WTC11 (cell line): Measurements from ENCODE around the gene SEMA6C. TPM values are rescaled to one million over a fixed set of nuclear protein-coding genes. Genes with fewer than 3 reads are reported as not detected.

Experiments used
- ATAC-seq: fragments of 200-7000 bp; cut with Tn5 transposase; 2 replicates; pipeline ENCODE4 v1.10.0; 2021; ENCODE audit warnings: mild to moderate bottlenecking, moderate library complexity
- CTCF ChIA-PET: fragments of 300-600 bp; sonication (Branson Sonifier 250); formaldehyde crosslinking; loops from one replicate; lab custom pipeline; 2021; ENCODE audit warnings: antibody characterized with exemption; lab: Charles Lee
- POLR2A ChIA-PET: fragments of 350-600 bp; sonication (Branson Sonifier 250); formaldehyde crosslinking; loops from one replicate; lab custom pipeline; 2021; ENCODE audit warnings: antibody characterized with exemption; lab: Charles Lee
- DNase-seq: peaks from one replicate; pipeline ENCODE4 v3.0.0; 2021; ENCODE audit warnings: low spot score
- H3K27ac Mint-ChIP-seq: 2 replicates; pipeline ENCODE4 v1.8.0; 2021; ENCODE audit warnings: mixed read lengths
- H3K27me3 Mint-ChIP-seq: 2 replicates; pipeline ENCODE4 v1.8.0; 2021; ENCODE audit warnings: low read depth, mild to moderate bottlenecking, moderate library complexity, mixed read lengths
- H3K36me3 Mint-ChIP-seq: 2 replicates; pipeline ENCODE4 v1.8.0; 2021; ENCODE audit warnings: mixed read lengths
- H3K4me1 Mint-ChIP-seq: 2 replicates; pipeline ENCODE4 v1.8.0; 2022; ENCODE audit warnings: mixed read lengths
- H3K4me3 Mint-ChIP-seq: 2 replicates; pipeline ENCODE4 v1.8.0; 2021; ENCODE audit warnings: mild to moderate bottlenecking, moderate library complexity, mixed read lengths
- H3K9me3 Mint-ChIP-seq: 2 replicates; pipeline ENCODE4 v1.8.0; 2021; ENCODE audit warnings: mixed read lengths
- AFF4 ChIP-seq: sonication (generic); formaldehyde crosslinking; IDR thresholded peaks from 2 replicates; pipeline ENCODE4 v1.8.1; 2023; ENCODE audit warnings: mild to moderate bottlenecking, missing genetic modification reagents, borderline replicate concordance
- AR ChIP-seq: fragments of 250-450 bp; sonication (Bioruptor Pico); IDR thresholded peaks from 2 replicates; pipeline ENCODE4 v1.9.0; 2021; ENCODE audit warnings: mild to moderate bottlenecking
- ATF3 ChIP-seq: sonication (generic); formaldehyde crosslinking; conservative IDR thresholded peaks from 2 replicates; pipeline ENCODE4 v1.8.1; 2022; ENCODE audit warnings: mild to moderate bottlenecking, missing genetic modification reagents
- CBFB ChIP-seq: sonication (generic); formaldehyde crosslinking; IDR thresholded peaks from 2 replicates; pipeline ENCODE4 v1.8.1; 2022; ENCODE audit warnings: mild to moderate bottlenecking, low read depth, missing genetic modification reagents
- ESRRA ChIP-seq: sonication (generic); formaldehyde crosslinking; IDR thresholded peaks from 2 replicates; pipeline ENCODE4 v1.8.1; 2022; ENCODE audit warnings: mild to moderate bottlenecking, missing genetic modification reagents, borderline replicate concordance
- HMGXB4 ChIP-seq: sonication (generic); formaldehyde crosslinking; IDR thresholded peaks from 2 replicates; pipeline ENCODE4 v1.8.1; 2023; ENCODE audit warnings: mild to moderate bottlenecking, moderate library complexity, missing genetic modification reagents
- NR2C2 ChIP-seq: sonication (generic); formaldehyde crosslinking; IDR thresholded peaks from 2 replicates; pipeline ENCODE4 v1.8.0; 2022; ENCODE audit warnings: mild to moderate bottlenecking, missing genetic modification reagents
- SMAD3 ChIP-seq: sonication (generic); formaldehyde crosslinking; IDR thresholded peaks from 2 replicates; pipeline ENCODE4 v1.8.0; 2022; ENCODE audit warnings: missing genetic modification reagents, mild to moderate bottlenecking, borderline replicate concordance
- STAT6 ChIP-seq: sonication (generic); formaldehyde crosslinking; conservative IDR thresholded peaks from 2 replicates; pipeline ENCODE4 v1.8.1; 2023; ENCODE audit warnings: mild to moderate bottlenecking, low read depth, missing genetic modification reagents, moderate library complexity
- TCF7 ChIP-seq: sonication (generic); formaldehyde crosslinking; IDR thresholded peaks from 2 replicates; pipeline ENCODE4 v1.8.0; 2022; ENCODE audit warnings: mild to moderate bottlenecking, low read depth, missing genetic modification reagents, moderate library complexity
- TEAD4 ChIP-seq: sonication (generic); formaldehyde crosslinking; IDR thresholded peaks from 2 replicates; pipeline ENCODE4 v1.8.0; 2022; ENCODE audit warnings: mild to moderate bottlenecking, missing genetic modification reagents
- USF1 ChIP-seq: sonication (generic); formaldehyde crosslinking; IDR thresholded peaks from 2 replicates; pipeline ENCODE4 v1.8.0; 2022; ENCODE audit warnings: mild to moderate bottlenecking, missing genetic modification reagents
- ZNF416 ChIP-seq: fragments of 250-450 bp; sonication (Bioruptor Pico); IDR thresholded peaks from 2 replicates; pipeline ENCODE4 v1.9.0; 2021; ENCODE audit warnings: mild to moderate bottlenecking, inconsistent platforms
- total RNA-seq: library from RNA; stranded (reverse); gene quantifications from 3 replicates; pipeline ENCODE4 v1.2.3, GENCODE V29; 2021

SEMA6C gene
- total RNA-seq, 1 experiment from 2014 or later: 21.0 TPM

- TF ChIP-seq AFF4 (no peak), TCF7 (CRISPR knock-in tag) (no peak), USF1 (CRISPR knock-in tag) (peak; percentile 42; the same call in 1 of the 2 replicates), ATF3 (no peak), SMAD3 (no peak), TEAD4 (peak; percentile 71), AR (CRISPR knock-in tag) (no peak), CBFB (CRISPR knock-in tag) (no peak), STAT6 (CRISPR knock-in tag) (no peak)
These were observed 19.5 kb upstream of the SEMA6C start, which contains the start of the genes LYSMD1 and SCNM1 (continued) for GRCh38 chr1:151165738-151166504.

- Mint-ChIP-seq H3K4me3 (peak overlapping the region; percentile 99), H3K36me3 (peaks cover 31% of the 10 kb centered on the region)
- peak; percentile 76 for ATAC-seq
These were observed 18.9 kb upstream of the SEMA6C start for GRCh38 chr1:151165281-151165737.

More at GRCh38 chr1:151165281-151165737, 18.9 kb upstream of the SEMA6C start:
- POLR2A ChIA-PET: interaction anchor here (0.6 to 1.3 kb wide), 6 partner anchors 20 to 105 kb away, joined by 3 to 4 read pairs (median 3); partner anchors contain the start of gene MLLT11
- TF ChIP-seq HMGXB4 (CRISPR knock-in tag) (peak; percentile 59; the same call in 1 of the 2 replicates), ESRRA (CRISPR knock-in tag) (no peak), NR2C2 (peak; percentile 85), ZNF416 (CRISPR knock-in tag) (no peak)
- TF ChIP-seq, all 79 proteins: peak for 2
- CTCF ChIA-PET: interaction anchor here (0.5 to 4.1 kb wide), 13 partner anchors 8 to 627 kb away, joined by 3 to 39 read pairs (median 5); partner anchors contain the start of genes C1orf56, CDC42SE1, GABPB2 and MLLT11
- Mint-ChIP-seq H3K27ac (peak overlapping the region; percentile 99), H3K9me3 (no peaks in the 10 kb centered on the region), H3K4me1 (peaks cover 15% of the 10 kb centered on the region), H3K27me3 (no peaks in the 10 kb centered on the region; the same call in 1 of the 2 replicates)
- peak; percentile 77 for DNase-seq
